K562 (cell line): Measurements from ENCODE around the gene A1BG. TPM values are rescaled to one million over a fixed set of nuclear protein-coding genes. Genes with fewer than 3 reads are reported as not detected.

Source experiments
- BRCA1 ChIP-seq, 2 experiments: fragments of 450-650 bp in 1 of 2; sonication (generic) in 1 of 2; formaldehyde crosslinking in 1 of 2; IDR thresholded peaks; 2 replicates each; pipeline versions ENCODE4 v1.5.0 to v1.6.1; 2017 to 2020; ENCODE audit warnings: mild to moderate bottlenecking in 1 of 2, missing genetic modification reagents in 1 of 2
- MYBL2 ChIP-seq, 2 experiments: fragments of 450-650 bp in 1 of 2; sonication (generic) in 1 of 2; formaldehyde crosslinking in 1 of 2; IDR thresholded peaks; 2 replicates each; pipeline versions ENCODE4 v1.6.1 to v1.8.1; 2017 to 2022; ENCODE audit warnings: borderline replicate concordance in 1 of 2, inconsistent platforms in 1 of 2, low read depth in 1 of 2, mild to moderate bottlenecking in 1 of 2, missing genetic modification reagents in 1 of 2, moderate library complexity in 1 of 2
- polyA plus RNA-seq, 8 experiments: library from polyadenylated mRNA; depleted of rRNA in 4 of 8; stranded (reverse) in 5 of 8; unstranded in 3 of 8; fragments of >200 nt; fragmentation: Nextera tagmentation in 2 of 8; fragmentation: Illumina TruSeq in 1 of 8; extraction: Ambion mirVana in 2 of 8; extraction: Trizol in 1 of 8; gene quantifications; 2 replicates each; pipeline versions ENCODE4 v1.2.1 to v1.2.3, GENCODE V29; 2011 to 2014; ENCODE audit warnings: inconsistent platforms in 1 of 8, missing spikeins in 1 of 8
- total RNA-seq, 7 experiments: library from RNA; depleted of rRNA in 6 of 7; stranded (reverse); fragments of >200 nt in 6 of 7; fragmentation: Illumina TruSeq in 2 of 7; extraction: Trizol in 2 of 7; gene quantifications; 2 replicates each; pipeline versions ENCODE4 v1.2.1 to v1.2.3, GENCODE V29; 2011 to 2021; ENCODE audit warnings: low replicate concordance in 1 of 7
- TF ChIP-seq, protein P1 (sequence below): sonication (generic); formaldehyde crosslinking; IDR thresholded peaks from 2 replicates; pipeline ENCODE4 v1.9.0; 2022; ENCODE audit warnings: mild to moderate bottlenecking, missing genetic modification reagents
- TF ChIP-seq, protein P2 (sequence below): fragments of 450-650 bp; IDR thresholded peaks from 2 replicates; pipeline ENCODE4 v1.6.1; 2016; ENCODE audit warnings: mild to moderate bottlenecking, moderate library complexity
- TF ChIP-seq, protein P3 (sequence below): fragments of 450-650 bp; IDR thresholded peaks from 2 replicates; pipeline ENCODE4 v1.6.1; 2016; ENCODE audit warnings: low read depth

The A1BG gene
- total and polyA plus RNA-seq, 9 of the 15 experiments (the other 6 are each of a cell fraction or from before 2014, with no cell fraction given) = 0.10 to 19.8 (median 2.6) TPM

DNA sequence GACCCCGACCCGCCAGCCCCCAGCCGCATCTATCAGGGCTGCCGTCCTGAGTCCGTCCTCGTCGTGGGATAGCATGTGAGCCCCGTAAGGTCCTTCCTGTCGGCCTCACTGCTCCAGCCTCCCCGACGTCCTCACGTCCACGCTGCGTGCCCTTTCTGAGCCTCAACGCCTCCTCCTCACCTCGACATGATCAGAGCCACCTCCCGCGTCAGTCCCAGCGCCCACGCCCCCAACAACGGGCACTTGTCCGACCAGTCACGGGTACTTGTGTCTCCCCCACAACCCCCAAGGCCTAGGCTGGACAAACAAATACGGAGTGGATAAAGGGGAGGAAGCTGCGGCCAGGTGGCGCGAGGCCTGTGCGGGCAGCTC lies 8.6 kb upstream of the A1BG start (continued):
- TF ChIP-seq BRCA1 (IDR thresholded peaks at IDR 0.05) (no peak), BRCA1 (CRISPR knock-in tag; IDR thresholded peaks at IDR 0.05) (no peak), MYBL2 (IDR thresholded peaks at IDR 0.05; ENCODE audit: low read depth) (no peak), MYBL2 (CRISPR knock-in tag; IDR thresholded peaks at IDR 0.05; ENCODE audit: borderline replicate concordance) (no peak)
- TF ChIP-seq, protein P1, sequence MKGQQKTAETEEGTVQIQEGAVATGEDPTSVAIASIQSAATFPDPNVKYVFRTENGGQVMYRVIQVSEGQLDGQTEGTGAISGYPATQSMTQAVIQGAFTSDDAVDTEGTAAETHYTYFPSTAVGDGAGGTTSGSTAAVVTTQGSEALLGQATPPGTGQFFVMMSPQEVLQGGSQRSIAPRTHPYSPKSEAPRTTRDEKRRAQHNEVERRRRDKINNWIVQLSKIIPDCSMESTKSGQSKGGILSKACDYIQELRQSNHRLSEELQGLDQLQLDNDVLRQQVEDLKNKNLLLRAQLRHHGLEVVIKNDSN (CRISPR knock-in tag) = no peak
- TF ChIP-seq, protein P2, sequence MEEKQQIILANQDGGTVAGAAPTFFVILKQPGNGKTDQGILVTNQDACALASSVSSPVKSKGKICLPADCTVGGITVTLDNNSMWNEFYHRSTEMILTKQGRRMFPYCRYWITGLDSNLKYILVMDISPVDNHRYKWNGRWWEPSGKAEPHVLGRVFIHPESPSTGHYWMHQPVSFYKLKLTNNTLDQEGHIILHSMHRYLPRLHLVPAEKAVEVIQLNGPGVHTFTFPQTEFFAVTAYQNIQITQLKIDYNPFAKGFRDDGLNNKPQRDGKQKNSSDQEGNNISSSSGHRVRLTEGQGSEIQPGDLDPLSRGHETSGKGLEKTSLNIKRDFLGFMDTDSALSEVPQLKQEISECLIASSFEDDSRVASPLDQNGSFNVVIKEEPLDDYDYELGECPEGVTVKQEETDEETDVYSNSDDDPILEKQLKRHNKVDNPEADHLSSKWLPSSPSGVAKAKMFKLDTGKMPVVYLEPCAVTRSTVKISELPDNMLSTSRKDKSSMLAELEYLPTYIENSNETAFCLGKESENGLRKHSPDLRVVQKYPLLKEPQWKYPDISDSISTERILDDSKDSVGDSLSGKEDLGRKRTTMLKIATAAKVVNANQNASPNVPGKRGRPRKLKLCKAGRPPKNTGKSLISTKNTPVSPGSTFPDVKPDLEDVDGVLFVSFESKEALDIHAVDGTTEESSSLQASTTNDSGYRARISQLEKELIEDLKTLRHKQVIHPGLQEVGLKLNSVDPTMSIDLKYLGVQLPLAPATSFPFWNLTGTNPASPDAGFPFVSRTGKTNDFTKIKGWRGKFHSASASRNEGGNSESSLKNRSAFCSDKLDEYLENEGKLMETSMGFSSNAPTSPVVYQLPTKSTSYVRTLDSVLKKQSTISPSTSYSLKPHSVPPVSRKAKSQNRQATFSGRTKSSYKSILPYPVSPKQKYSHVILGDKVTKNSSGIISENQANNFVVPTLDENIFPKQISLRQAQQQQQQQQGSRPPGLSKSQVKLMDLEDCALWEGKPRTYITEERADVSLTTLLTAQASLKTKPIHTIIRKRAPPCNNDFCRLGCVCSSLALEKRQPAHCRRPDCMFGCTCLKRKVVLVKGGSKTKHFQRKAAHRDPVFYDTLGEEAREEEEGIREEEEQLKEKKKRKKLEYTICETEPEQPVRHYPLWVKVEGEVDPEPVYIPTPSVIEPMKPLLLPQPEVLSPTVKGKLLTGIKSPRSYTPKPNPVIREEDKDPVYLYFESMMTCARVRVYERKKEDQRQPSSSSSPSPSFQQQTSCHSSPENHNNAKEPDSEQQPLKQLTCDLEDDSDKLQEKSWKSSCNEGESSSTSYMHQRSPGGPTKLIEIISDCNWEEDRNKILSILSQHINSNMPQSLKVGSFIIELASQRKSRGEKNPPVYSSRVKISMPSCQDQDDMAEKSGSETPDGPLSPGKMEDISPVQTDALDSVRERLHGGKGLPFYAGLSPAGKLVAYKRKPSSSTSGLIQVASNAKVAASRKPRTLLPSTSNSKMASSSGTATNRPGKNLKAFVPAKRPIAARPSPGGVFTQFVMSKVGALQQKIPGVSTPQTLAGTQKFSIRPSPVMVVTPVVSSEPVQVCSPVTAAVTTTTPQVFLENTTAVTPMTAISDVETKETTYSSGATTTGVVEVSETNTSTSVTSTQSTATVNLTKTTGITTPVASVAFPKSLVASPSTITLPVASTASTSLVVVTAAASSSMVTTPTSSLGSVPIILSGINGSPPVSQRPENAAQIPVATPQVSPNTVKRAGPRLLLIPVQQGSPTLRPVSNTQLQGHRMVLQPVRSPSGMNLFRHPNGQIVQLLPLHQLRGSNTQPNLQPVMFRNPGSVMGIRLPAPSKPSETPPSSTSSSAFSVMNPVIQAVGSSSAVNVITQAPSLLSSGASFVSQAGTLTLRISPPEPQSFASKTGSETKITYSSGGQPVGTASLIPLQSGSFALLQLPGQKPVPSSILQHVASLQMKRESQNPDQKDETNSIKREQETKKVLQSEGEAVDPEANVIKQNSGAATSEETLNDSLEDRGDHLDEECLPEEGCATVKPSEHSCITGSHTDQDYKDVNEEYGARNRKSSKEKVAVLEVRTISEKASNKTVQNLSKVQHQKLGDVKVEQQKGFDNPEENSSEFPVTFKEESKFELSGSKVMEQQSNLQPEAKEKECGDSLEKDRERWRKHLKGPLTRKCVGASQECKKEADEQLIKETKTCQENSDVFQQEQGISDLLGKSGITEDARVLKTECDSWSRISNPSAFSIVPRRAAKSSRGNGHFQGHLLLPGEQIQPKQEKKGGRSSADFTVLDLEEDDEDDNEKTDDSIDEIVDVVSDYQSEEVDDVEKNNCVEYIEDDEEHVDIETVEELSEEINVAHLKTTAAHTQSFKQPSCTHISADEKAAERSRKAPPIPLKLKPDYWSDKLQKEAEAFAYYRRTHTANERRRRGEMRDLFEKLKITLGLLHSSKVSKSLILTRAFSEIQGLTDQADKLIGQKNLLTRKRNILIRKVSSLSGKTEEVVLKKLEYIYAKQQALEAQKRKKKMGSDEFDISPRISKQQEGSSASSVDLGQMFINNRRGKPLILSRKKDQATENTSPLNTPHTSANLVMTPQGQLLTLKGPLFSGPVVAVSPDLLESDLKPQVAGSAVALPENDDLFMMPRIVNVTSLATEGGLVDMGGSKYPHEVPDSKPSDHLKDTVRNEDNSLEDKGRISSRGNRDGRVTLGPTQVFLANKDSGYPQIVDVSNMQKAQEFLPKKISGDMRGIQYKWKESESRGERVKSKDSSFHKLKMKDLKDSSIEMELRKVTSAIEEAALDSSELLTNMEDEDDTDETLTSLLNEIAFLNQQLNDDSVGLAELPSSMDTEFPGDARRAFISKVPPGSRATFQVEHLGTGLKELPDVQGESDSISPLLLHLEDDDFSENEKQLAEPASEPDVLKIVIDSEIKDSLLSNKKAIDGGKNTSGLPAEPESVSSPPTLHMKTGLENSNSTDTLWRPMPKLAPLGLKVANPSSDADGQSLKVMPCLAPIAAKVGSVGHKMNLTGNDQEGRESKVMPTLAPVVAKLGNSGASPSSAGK = peak; percentile 89
- TF ChIP-seq, protein P3, sequence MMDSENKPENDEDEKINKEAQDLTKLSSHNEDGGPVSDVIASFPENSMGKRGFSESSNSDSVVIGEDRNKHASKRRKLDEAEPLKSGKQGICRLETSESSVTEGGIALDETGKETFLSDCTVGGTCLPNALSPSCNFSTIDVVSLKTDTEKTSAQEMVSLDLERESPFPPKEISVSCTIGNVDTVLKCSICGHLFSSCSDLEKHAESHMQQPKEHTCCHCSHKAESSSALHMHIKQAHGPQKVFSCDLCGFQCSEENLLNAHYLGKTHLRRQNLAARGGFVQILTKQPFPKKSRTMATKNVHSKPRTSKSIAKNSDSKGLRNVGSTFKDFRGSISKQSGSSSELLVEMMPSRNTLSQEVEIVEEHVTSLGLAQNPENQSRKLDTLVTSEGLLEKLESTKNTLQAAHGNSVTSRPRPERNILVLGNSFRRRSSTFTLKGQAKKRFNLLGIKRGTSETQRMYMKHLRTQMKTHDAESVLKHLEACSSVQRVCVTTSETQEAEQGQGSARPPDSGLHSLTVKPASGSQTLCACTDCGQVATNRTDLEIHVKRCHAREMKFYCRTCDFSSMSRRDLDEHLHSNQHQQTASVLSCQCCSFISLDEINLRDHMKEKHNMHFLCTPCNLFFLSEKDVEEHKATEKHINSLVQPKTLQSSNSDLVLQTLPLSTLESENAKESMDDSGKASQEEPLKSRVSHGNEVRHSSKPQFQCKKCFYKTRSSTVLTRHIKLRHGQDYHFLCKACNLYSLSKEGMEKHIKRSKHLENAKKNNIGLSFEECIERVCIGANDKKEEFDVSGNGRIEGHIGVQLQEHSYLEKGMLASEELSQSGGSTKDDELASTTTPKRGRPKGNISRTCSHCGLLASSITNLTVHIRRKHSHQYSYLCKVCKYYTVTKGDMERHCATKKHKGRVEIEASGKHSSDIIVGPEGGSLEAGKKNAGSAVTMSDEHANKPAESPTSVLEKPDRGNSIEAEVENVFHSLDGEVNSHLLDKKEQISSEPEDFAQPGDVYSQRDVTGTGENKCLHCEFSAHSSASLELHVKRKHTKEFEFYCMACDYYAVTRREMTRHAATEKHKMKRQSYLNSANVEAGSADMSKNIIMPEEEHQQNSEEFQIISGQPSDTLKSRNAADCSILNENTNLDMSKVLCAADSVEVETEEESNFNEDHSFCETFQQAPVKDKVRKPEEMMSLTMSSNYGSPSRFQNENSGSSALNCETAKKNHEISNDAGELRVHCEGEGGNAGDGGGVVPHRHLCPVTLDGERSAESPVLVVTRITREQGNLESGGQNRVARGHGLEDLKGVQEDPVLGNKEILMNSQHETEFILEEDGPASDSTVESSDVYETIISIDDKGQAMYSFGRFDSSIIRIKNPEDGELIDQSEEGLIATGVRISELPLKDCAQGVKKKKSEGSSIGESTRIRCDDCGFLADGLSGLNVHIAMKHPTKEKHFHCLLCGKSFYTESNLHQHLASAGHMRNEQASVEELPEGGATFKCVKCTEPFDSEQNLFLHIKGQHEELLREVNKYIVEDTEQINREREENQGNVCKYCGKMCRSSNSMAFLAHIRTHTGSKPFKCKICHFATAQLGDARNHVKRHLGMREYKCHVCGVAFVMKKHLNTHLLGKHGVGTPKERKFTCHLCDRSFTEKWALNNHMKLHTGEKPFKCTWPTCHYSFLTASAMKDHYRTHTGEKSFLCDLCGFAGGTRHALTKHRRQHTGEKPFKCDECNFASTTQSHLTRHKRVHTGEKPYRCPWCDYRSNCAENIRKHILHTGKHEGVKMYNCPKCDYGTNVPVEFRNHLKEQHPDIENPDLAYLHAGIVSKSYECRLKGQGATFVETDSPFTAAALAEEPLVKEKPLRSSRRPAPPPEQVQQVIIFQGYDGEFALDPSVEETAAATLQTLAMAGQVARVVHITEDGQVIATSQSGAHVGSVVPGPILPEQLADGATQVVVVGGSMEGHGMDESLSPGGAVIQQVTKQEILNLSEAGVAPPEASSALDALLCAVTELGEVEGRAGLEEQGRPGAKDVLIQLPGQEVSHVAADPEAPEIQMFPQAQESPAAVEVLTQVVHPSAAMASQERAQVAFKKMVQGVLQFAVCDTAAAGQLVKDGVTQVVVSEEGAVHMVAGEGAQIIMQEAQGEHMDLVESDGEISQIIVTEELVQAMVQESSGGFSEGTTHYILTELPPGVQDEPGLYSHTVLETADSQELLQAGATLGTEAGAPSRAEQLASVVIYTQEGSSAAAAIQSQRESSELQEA = peak; percentile 47; the same call in 1 of the 2 replicates
